Karpas-422 (cell line): Measurements from ENCODE around the gene GLT8D2. TPM values are rescaled to one million over a fixed set of nuclear protein-coding genes. Genes with fewer than 3 reads are reported as not detected.

Source experiments
- DNase-seq: peaks from one replicate; pipeline ENCODE4 v3.0.0-alpha.2; 2015
- H2AFZ ChIP-seq: fragments of 200-600 bp; sonication (generic); 2 replicates; pipeline ENCODE4 v1.6.1; 2014; ENCODE audit warnings: antibody characterized with exemption, low read length, mixed read lengths
- H3K27ac ChIP-seq: fragments of 200-600 bp; sonication (generic); 2 replicates; pipeline ENCODE4 v1.5.1; 2014; ENCODE audit warnings: mild to moderate bottlenecking, low read length, moderate library complexity
- H3K27me3 ChIP-seq: fragments of 200-600 bp; sonication (generic); 2 replicates; pipeline ENCODE4 v1.6.1; 2014; ENCODE audit warnings: low read length, mixed read lengths
- H3K36me3 ChIP-seq: fragments of 200-600 bp; sonication (generic); 2 replicates; pipeline ENCODE4 v1.6.1; 2014; ENCODE audit warnings: low read length, mixed read lengths; ENCODE audit not compliant: insufficient read depth
- H3K4me1 ChIP-seq: fragments of 200-600 bp; sonication (generic); 2 replicates; pipeline ENCODE4 v1.6.1; 2014; ENCODE audit warnings: mild to moderate bottlenecking, low read length, mixed read lengths
- H3K4me2 ChIP-seq: fragments of 200-600 bp; sonication (generic); 2 replicates; pipeline ENCODE4 v1.6.1; 2014; ENCODE audit warnings: low read length, low read depth, mild to moderate bottlenecking; ENCODE audit not compliant: poor library complexity, severe bottlenecking
- H3K4me3 ChIP-seq: fragments of 200-600 bp; sonication (generic); 2 replicates; pipeline ENCODE4 v1.5.1; 2014; ENCODE audit warnings: mild to moderate bottlenecking, antibody characterized with exemption, low read length, mixed read lengths
- H3K79me2 ChIP-seq: fragments of 200-600 bp; sonication (generic); 2 replicates; pipeline ENCODE4 v1.6.1; 2014; ENCODE audit warnings: mild to moderate bottlenecking, low read length, mixed read lengths
- H3K9ac ChIP-seq: fragments of 200-600 bp; sonication (generic); 2 replicates; pipeline ENCODE4 v1.6.0; 2014; ENCODE audit warnings: low read length
- H3K9me2 ChIP-seq: fragments of 200-600 bp; sonication (generic), shearing (Covaris generic); replicated peaks from 2 replicates; pipeline ENCODE4 v1.6.0; 2014; ENCODE audit warnings: mild to moderate bottlenecking, low read length, moderate library complexity; ENCODE audit not compliant: insufficient read depth
- H3K9me3 ChIP-seq: fragments of 300-700, 200-600 bp; sonication (generic); 2 replicates; pipeline ENCODE4 v1.6.1; 2014; ENCODE audit warnings: low read length, mixed read lengths
- H4K20me1 ChIP-seq: fragments of 200-600 bp; sonication (generic); 2 replicates; pipeline ENCODE4 v1.6.1; 2014; ENCODE audit warnings: mild to moderate bottlenecking, antibody characterized with exemption, low read length, low read depth; ENCODE audit not compliant: insufficient read depth
- total RNA-seq: library from RNA; depleted of rRNA; stranded (reverse); fragments of >200 nt; shearing (Covaris generic); gene quantifications from 2 replicates; pipeline ENCODE4 v1.2.3, GENCODE V29; 2014; ENCODE audit warnings: low replicate concordance

The GLT8D2 gene
- total RNA-seq, 1 experiment from 2014 or later, result not detected

DNA sequence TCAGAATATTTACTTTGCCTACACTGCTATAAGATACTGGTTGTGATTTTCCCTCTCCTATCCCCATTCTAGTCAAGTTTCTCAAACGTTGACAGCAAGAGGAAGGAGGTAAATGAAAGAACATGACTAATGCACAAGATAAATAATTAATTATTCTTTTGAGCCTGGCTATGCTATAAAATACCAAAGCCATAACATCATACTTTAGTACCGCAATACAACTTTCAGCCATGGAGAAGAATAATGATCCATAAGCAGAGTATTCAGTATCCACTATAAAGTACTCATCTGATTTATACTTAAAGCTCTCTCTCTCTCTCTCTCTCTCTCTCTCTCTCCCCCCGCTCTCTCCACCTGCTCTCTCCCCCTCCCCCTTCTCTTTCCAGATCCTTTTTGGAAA, 43.1 kb downstream of the GLT8D2 start:
- H3K4me1 ChIP-seq, result no peaks in the 10 kb centered on the region
- no peaks in the 10 kb centered on the region for H3K9me3 ChIP-seq
- H3K27me3 ChIP-seq, result no peaks in the 10 kb centered on the region
- no peak overlapping the region for H3K4me2 ChIP-seq
- no peak overlapping the region for H3K9ac ChIP-seq
- H3K4me3 ChIP-seq, result no peak overlapping the region
- no peaks in the 10 kb centered on the region for H3K9me2 ChIP-seq
- H3K79me2 ChIP-seq, result no peaks in the 10 kb centered on the region
- no peak for DNase-seq
- H2AFZ ChIP-seq, result no peak overlapping the region
- H3K27ac ChIP-seq, result no peak overlapping the region
- H3K36me3 ChIP-seq, result no peaks in the 10 kb centered on the region
- H4K20me1 ChIP-seq, result no peaks in the 10 kb centered on the region

DNA sequence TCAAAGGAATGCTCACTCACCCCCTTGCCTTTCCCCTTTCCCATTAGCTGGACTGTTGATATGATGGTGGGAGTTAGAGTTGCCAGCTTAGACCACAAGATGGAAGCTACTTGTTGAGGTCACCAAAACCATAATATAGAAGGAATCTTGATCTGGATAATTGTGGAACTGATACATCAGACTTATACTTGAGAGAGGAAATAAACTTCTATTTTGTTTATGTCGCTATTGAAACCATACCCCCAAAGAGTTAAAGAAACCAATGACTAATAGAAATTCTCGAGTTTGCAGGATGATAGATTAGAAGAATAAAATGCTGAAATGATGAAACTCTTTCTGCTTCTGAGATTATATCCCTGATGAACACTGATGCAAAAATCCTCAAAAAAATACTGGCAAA, 46.4 kb downstream of the GLT8D2 start:
- no peaks in the 10 kb centered on the region for H4K20me1 ChIP-seq
- H3K9ac ChIP-seq, result no peak overlapping the region

DNA sequence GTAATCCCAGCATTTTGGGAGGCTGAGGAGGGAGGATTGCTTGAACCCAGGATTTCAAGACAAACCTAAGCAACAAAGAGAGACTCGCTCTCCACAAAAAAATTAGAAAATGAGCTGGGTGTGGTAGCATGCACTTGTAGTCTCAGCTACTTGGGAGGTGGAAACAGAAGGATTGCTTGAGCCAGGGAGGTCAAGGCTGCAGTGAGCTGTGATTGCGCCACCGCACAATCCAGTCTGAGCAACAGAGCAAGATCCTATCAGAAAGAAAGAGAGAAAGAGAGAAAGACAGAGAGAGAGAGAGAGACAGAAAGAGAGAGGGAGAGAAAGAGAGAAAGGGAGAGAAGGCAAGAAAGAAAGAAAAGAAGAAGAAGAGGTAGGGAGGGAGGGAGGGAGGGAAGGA, 47.3 kb downstream of the GLT8D2 start:
- Histone ChIP-seq H3K27ac (no peak overlapping the region), H3K4me3 (no peak overlapping the region), H3K4me2 (no peak overlapping the region), H3K9ac (no peak overlapping the region), H3K9me2 (no peaks in the 10 kb centered on the region), H2AFZ (no peak overlapping the region), H4K20me1 (no peaks in the 10 kb centered on the region), H3K4me1 (peaks cover 19% of the 10 kb centered on the region), H3K27me3 (0 out of 2 replicates have a peak, but pooled peaks cover 4% of the 10 kb centered on the region), H3K9me3 (no peaks in the 10 kb centered on the region), H3K79me2 (no peaks in the 10 kb centered on the region), H3K36me3 (no peaks in the 10 kb centered on the region)
- DNase-seq, result no peak

More for the DNA sequence above, 46.4 kb downstream of the GLT8D2 start:
- H3K4me2 ChIP-seq, result no peak overlapping the region
- H3K9me2 ChIP-seq, result no peaks in the 10 kb centered on the region
- H2AFZ ChIP-seq, result no peak overlapping the region
- H3K4me3 ChIP-seq, result no peak overlapping the region
- no peak for DNase-seq
- H3K79me2 ChIP-seq, result no peaks in the 10 kb centered on the region
- H3K36me3 ChIP-seq, result no peaks in the 10 kb centered on the region
- peaks cover 19% of the 10 kb centered on the region for H3K4me1 ChIP-seq
- H3K27ac ChIP-seq, result no peak overlapping the region
- no peaks in the 10 kb centered on the region for H3K9me3 ChIP-seq
- 0 out of 2 replicates have a peak, but pooled peaks cover 4% of the 10 kb centered on the region for H3K27me3 ChIP-seq

DNA sequence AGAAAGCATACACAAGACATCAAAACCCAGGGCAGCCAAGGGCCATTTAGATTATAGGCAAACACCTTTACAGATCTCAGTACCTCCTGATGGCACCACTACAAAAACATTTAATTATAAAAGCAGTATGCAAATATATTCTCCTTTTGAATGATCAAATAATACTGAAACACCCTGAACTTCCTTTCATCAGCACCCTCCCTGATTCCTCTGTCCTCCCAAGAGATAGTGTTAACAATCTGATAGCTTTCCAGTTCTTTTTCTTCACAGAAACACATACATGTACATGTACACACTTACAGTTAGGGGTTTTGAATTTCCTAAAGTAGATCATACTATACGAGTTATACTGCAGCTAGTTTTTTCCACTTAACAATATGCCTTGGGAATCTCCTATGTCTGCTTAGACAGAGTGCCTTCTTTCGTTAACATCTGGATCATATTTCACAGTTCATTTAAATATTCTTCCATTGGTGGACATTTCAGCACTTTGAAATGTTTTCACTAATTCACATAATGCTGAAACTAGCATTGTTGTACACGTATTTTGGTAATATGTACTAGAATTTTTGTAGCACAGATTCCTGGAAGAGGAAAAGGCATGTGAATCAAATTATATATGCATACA, 49.1 kb downstream of the GLT8D2 start:
- Histone ChIP-seq H3K79me2 (no peaks in the 10 kb centered on the region), H3K36me3 (no peaks in the 10 kb centered on the region), H3K9me2 (no peaks in the 10 kb centered on the region), H4K20me1 (no peaks in the 10 kb centered on the region), H3K27ac (no peak overlapping the region), H3K27me3 (0 out of 2 replicates have a peak, but pooled peaks cover 4% of the 10 kb centered on the region), H2AFZ (0 out of 2 replicates have a peak overlapping the region, but pooled peaks have one; percentile 36), H3K9ac (no peak overlapping the region), H3K4me1 (peaks cover 19% of the 10 kb centered on the region), H3K4me2 (no peak overlapping the region), H3K4me3 (no peak overlapping the region), H3K9me3 (no peaks in the 10 kb centered on the region)
- no peak for DNase-seq

DNA sequence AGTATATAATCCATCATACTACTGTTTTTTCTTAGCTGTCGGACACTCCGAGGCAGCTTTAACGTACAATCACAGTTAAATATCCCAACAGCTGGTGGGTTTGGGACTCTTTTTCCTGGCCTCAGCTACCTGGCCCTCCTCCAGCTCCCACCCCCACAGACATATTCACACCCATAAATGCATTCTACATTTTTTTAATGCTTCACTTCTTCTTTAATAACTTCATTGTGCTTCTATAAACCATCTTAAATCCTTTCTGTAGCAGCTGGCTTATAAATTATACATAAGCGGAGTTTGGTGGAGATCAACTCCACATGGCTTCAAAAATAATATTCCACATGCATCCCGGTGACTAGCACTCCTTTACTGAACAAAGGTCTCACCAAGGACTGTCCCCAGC, 51.0 kb downstream of the GLT8D2 start:
- no peaks in the 10 kb centered on the region for H3K9me3 ChIP-seq
- peaks cover 19% of the 10 kb centered on the region for H3K4me1 ChIP-seq
- no peaks in the 10 kb centered on the region for H3K9me2 ChIP-seq
- H3K27ac ChIP-seq, result no peak overlapping the region
- no peak for DNase-seq
- no peak overlapping the region for H3K4me2 ChIP-seq
- 0 out of 2 replicates have a peak, but pooled peaks cover 4% of the 10 kb centered on the region for H3K27me3 ChIP-seq
- no peaks in the 10 kb centered on the region for H4K20me1 ChIP-seq
- no peaks in the 10 kb centered on the region for H3K36me3 ChIP-seq
- no peak overlapping the region for H3K9ac ChIP-seq
- H2AFZ ChIP-seq, result no peak overlapping the region
- no peaks in the 10 kb centered on the region for H3K79me2 ChIP-seq
- no peak overlapping the region for H3K4me3 ChIP-seq

DNA sequence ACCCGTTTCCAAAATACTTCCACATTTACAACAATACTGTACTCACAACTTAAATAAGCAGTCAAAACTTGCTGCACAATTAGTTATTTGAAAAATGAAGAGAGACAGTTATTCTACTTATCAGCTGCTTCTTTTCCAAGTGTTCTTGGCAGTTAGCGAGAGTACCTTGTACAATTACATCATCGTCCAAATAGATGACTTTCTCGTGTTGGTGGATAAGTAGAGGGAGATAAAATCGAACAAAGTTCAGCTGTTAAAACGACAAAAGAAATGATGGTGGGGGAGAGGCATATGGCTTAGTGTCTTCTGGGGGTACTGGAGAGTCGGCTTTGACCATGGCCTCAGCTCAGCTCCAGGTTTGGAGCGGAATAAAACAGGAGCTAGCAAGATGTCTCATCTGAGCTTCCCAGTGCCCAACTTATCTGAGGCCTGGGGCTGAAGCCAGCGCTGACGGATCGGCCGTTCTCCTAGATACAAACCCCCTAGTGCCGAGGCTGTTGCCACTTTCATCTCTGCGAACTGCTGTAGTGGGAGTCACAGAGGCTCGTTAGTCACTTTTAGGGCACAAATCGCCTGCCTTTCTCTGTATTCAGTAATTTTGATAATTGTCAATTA, 52.6 kb downstream of the GLT8D2 start:
- no peak overlapping the region for H2AFZ ChIP-seq

DNA sequence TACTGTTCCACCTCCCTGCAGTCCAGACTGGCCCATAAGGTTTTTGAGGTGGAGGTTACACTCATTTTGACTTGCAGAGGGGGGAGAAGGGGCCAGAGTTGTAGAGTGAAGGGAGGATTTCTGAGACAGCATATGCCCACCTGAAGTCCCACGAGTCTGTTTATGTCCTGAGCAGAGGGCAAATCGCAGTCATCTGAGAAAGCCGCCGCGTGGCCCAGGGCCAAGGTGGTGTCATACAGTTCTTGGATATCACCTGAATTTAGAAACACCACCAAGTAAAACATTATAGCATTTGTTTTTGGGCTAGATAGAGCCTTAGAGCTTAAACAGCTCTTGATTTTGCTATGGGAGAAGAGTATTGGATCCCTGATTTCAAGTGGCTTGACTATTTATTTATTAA, 53.4 kb downstream of the GLT8D2 start:
- Histone ChIP-seq H3K9ac (no peak overlapping the region), H3K9me2 (no peaks in the 10 kb centered on the region), H3K9me3 (no peaks in the 10 kb centered on the region), H3K27ac (no peak overlapping the region), H3K4me2 (no peak overlapping the region), H3K4me1 (peaks cover 19% of the 10 kb centered on the region), H3K27me3 (0 out of 2 replicates have a peak, but pooled peaks cover 4% of the 10 kb centered on the region), H2AFZ (no peak overlapping the region), H4K20me1 (no peaks in the 10 kb centered on the region), H3K4me3 (no peak overlapping the region), H3K36me3 (no peaks in the 10 kb centered on the region), H3K79me2 (no peaks in the 10 kb centered on the region)
- no peak for DNase-seq

More for the DNA sequence above, 52.6 kb downstream of the GLT8D2 start:
- no peak overlapping the region for H3K4me2 ChIP-seq
- no peaks in the 10 kb centered on the region for H3K9me2 ChIP-seq
- 0 out of 2 replicates have a peak, but pooled peaks cover 4% of the 10 kb centered on the region for H3K27me3 ChIP-seq
- H3K9me3 ChIP-seq, result no peaks in the 10 kb centered on the region
- no peak overlapping the region for H3K27ac ChIP-seq
- H3K79me2 ChIP-seq, result no peaks in the 10 kb centered on the region
- H3K4me3 ChIP-seq, result no peak overlapping the region
- H4K20me1 ChIP-seq, result no peaks in the 10 kb centered on the region
- no peaks in the 10 kb centered on the region for H3K36me3 ChIP-seq
- DNase-seq, result no peak
- H3K4me1 ChIP-seq, result peaks cover 19% of the 10 kb centered on the region
- H3K9ac ChIP-seq, result no peak overlapping the region

DNA sequence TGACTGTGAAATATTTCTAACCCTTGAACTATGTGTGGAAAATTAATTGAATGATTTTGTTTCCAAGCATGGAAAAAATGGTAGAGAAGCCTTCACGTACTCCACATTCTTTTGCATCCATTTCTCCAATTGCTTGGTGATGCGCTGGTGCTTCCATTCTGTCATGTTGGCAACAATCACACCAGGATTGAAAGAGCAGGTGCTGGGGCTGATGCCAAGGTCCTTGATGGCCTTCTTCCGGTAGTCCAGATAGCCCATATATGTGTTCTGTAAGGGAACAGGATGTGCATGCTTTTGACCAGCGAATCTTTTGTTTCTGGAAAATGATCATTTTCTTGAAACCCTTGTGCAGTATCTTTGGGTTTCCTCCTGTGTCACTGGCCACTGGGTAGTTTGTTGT, 55.8 kb downstream of the GLT8D2 start:
- H2AFZ ChIP-seq, result no peak overlapping the region
- H3K9me2 ChIP-seq, result no peaks in the 10 kb centered on the region
- no peak for DNase-seq
- no peaks in the 10 kb centered on the region for H3K4me1 ChIP-seq
- H3K36me3 ChIP-seq, result peaks cover 3% of the 10 kb centered on the region
- no peak overlapping the region for H3K4me2 ChIP-seq
- H3K4me3 ChIP-seq, result no peak overlapping the region
- no peaks in the 10 kb centered on the region for H4K20me1 ChIP-seq
- H3K9me3 ChIP-seq, result no peaks in the 10 kb centered on the region
- no peak overlapping the region for H3K9ac ChIP-seq
- no peak overlapping the region for H3K27ac ChIP-seq
- no peaks in the 10 kb centered on the region for H3K79me2 ChIP-seq
- no peaks in the 10 kb centered on the region for H3K27me3 ChIP-seq
